ENCODE results near the gene DHX35. TPM values are rescaled to one million over a fixed set of nuclear protein-coding genes. Genes with fewer than 3 reads are reported as not detected.
A peak's percentile ranks its signal among the peaks of the same experiment; 100 is the strongest.

Gene DHX35
- total RNA-seq, 1 experiment from 2014 or later: 19.8 TPM

DNA sequence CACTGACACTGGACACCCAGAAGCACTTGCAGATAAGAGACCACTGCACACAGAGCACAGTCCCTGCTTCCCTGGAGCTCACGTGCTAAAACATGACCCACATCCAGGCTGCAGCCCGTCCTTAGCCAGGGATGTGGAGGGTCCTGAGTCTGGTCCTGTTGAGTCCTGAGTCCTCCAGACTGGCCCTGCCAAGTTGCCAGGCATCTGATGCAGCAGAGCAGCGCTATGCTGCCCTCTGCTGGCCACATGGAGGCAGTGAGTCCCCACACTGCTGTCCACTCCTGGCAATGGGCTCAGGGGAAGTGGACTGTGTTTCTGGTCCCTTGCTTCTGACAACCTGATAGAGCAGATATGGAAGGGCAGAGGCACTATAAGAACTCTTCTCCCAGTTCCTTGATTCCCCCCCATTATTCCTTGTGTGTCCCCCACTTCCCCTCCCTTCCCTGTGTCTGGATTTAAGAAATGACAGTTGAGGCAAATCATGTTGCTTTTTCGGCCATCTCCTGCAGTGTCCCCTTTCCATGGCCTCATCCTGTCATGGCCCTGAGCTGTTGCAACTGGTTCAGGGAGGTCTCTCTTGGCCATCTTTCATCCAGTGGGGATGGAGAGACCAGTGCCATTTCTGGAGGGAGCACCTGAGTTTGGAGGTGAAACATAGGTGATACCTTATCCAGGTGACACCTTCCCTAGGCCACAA is 86.0 kb downstream of the DHX35 start:
- in situ Hi-C loops (cut with HindIII; ENCODE audit: low sequenced_read_pairs): no loop called here
- peak; percentile 79 for DNase-seq (ENCODE audit: low spot score)

DNA sequence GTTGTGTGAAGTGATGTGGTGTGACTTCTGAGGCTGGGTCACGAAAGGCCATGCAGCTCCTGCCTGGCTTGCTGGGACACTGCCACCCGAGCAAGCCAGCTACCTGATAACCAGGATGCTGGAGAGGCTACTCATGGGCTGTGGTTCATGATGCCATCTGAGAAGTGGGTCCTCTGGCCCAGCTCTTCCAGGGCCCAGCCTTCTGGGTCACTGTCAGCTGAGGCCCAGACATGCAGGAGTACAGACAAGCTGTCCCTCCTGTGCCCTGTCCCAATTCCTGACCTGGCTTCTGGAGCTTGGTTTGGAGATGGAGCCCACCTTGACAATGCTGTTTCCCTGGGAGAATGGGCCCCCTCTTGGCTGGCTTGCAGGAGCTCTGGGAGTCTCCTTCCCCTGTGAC is 87.0 kb downstream of the DHX35 start:
- in situ Hi-C loops (cut with HindIII; ENCODE audit: low sequenced_read_pairs): no loop called here
- DNase-seq (ENCODE audit: low spot score): no peak

DNA sequence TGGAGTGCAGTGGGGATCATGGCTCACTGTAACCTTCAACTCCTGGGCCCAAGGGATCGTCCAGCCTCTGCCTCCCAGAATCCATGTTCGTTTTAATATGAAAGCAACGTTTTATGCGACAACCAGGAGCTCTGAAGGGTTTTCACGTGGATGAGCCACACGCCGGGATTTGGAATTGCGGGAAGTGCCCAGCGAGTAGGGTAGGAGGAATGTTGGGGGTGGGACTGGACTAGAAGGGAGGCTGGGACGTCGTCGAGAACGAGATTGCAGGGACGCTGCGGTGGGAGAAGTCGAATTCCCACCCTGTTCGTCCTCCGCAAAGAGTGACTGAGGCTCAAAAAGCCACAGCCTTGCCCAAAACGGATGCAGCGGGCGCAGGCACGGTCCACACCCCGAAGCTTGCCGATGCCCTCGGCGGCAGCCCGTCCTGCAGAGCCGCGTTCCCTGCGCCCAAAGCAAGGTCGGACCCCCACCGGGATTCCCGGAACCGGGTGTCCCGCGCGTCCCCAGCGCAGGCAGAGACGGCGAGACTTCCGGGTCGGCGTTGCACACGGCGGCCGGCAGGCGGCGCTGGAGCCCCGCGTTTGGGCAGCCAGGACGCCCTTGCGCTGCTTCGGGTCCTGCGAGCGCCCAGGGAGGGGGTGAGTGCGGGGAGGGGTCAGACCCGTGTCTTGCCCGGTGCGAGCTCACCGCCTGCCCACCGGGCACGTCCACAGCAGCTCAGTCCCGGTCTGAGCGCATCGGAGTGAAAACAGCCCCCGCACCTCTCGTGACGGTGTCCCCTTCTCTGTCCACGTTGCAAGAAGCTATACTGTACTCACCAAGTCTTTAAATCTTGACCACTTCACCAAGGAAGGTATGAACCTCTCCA is 87.8 kb downstream of the DHX35 start:
- in situ Hi-C loops (cut with HindIII; ENCODE audit: low sequenced_read_pairs): no loop called here
- peak; percentile 62 for DNase-seq (ENCODE audit: low spot score)

DNA sequence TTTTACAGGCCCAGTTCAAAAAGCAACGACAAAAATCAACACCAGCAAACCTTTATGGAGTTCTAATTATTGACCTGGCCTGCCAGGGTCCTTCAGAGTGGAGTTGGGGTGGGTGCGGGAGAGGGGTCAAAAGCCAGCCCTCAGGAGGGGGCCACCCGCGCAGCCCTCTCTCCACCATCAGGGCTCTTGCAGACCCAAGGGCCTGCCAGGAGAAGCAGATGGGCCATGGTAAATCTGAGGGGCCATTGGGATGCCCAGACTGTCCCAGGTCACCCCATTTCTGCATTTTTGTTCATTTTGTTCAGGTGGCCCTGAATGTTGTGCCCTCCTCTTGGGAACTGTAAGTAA is 88.4 kb downstream of the DHX35 start:
- in situ Hi-C loops (cut with HindIII; ENCODE audit: low sequenced_read_pairs): no loop called here
- no peak for DNase-seq (ENCODE audit: low spot score)

GRCh38 chr20:39052676-39053075 is 90.5 kb downstream of the DHX35 start:
- in situ Hi-C loops (cut with HindIII; ENCODE audit: low sequenced_read_pairs): no loop called here
- DNase-seq (ENCODE audit: low spot score): no peak

DNA sequence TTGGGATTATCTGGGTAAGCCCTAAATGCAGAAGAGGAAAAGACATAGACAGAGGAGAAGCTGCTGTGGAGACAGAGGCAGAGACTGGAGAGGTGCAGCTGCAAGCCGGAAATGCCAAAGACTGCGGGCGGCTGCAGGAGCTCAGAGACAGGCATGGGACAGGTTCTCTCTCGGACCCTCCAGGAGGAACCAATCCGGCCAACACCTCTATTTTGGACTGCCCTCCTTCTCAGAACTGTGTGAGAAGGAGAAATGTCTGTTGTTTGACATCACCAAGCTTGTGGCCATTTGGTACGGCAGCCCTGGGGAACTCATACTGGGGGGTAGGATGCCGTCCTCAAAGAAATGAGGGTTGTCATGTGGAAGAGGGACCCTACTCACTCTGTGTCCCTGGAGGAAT is 95.0 kb downstream of the DHX35 start:
- DNase-seq (ENCODE audit: low spot score): no peak
- in situ Hi-C loops (cut with HindIII; ENCODE audit: low sequenced_read_pairs): no loop called here

DNA sequence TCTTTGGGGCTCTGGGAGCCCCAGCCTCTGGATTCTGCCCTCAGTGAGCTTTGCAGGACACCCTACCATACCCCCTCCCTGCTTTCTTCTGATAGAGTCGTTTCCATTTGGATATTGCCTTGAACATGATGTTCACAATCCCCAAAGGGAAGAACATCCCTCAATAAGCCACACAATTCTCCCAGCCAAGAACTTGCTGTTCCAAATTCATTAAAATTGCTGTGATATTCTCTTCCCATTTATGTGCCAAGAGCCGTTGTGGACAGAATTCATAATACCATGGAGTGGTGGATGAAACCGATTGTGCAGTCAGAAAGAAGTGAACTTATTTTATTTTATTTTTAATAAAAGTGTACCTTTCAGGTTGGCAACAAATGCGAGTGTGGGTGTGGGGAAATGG is 95.8 kb downstream of the DHX35 start:
- in situ Hi-C loops (cut with HindIII; ENCODE audit: low sequenced_read_pairs): no loop called here
- peak; percentile 20 for DNase-seq (ENCODE audit: low spot score)

DNA sequence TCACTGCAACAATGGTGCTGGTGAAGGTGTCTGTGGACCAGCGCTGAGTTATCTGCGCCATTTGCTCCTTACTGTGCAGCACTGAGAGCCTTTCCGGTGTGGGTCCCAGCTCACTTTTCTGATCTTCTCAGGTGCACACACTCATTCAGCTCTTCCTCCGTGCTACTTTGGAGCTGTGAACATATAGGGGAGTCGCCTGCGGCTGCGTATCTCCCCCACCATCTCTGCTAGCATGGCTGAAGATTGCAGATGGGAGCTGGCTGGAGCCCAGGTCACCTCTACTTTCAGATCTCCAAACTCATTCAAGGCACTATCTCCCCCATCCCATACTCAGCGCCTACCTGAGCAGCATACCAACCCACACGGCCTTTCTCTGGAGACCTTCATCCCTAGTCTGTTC is 96.9 kb downstream of the DHX35 start:
- in situ Hi-C loops (cut with HindIII; ENCODE audit: low sequenced_read_pairs): no loop called here
- no peak for DNase-seq (ENCODE audit: low spot score)

- DNase-seq (ENCODE audit: low spot score): no peak
- in situ Hi-C loops (cut with HindIII; ENCODE audit: low sequenced_read_pairs): no loop called here
Observed at GRCh38 chr20:39066471-39067242, 104.5 kb downstream of the DHX35 start.

DNA sequence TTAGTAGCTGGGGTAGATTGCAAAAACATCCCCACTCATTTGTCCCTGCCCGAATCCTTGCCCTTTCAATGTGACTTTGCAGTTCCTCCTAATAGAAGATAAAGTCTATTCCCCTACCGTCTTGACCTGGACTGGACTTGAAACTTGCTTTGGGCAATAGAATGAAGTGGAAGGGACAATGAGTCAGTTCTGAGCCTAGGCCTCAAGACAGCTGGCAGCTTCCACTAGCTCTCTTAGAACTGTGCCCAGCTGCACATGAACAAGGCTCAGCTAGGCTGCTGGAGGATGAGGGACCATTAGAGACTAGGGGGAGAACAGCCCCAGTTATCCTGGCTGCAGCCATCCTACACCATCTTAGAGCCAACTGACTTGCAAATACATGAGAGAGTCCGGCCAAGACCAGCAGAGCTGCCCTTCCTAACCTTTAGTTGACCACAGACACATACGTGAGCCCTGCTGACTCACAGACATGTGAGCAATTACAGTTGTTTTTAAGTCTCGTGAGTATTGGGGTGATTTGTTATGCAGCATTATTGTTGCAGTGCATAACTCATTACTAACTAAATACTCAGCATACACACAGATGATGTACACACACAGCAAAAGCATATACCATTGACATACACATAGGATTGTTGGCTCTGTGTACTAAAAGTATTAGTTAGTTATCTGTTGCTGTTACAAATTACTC is 105.5 kb downstream of the DHX35 start:
- DNase-seq (ENCODE audit: low spot score): no peak
- in situ Hi-C loops (cut with HindIII; ENCODE audit: low sequenced_read_pairs): no loop called here

DNA sequence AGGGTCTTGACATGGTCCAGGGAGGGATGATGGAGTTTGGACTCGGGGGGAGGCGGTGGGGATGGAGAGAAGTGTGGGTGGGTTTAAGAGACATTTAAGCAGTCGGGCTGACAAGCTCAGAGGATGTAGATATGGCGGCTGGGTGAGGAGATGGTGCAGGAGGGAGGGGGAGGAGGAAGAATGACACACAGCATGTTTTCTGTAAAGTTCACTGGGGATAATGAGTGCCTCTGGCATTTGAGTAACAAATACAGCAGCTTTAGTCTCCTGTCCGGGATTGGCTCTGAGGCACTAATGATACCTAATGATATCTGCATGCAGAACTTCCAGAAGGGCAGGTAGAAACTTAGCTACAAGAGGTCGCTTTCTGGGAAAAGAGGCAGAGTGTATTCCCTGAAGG is 107.8 kb downstream of the DHX35 start:
- in situ Hi-C loops (cut with HindIII; ENCODE audit: low sequenced_read_pairs): no loop called here
- no peak for DNase-seq (ENCODE audit: low spot score)

DNA sequence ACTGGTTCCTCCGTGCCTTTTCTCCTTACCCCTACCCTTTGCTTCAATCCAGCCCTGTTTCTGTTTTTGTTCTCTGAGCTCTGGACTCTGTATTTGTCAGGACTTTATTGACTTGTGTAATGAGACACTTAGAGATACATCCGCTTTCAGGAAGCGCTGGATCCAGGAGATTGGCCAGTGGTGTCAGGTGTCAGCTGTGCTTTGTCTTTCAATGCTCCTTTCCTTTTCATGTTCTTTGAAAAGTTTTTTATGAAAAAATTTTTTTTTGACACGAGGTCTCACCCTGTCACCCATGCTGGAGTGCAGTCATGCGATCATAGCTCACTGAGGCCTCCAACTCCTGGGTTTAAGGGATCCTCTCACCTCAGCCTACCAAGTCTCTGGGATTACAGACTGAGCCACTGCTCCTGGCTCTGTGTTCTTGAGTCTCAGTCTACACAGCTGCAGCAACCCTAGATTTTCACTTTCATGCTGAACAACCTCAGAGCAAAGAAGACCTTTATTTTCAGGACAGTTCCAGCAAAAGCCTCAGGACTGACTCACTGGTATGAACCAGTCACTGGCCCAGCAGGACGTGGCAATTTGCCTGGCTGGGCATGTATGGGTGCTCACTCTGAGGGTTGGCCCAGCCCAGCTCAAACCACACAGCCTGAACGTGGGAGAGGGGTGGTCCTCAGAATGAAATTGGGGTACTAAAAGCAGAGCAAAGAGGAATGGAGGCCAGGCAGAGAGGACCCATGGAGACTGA is 108.5 kb downstream of the DHX35 start:
- in situ Hi-C loops (cut with HindIII; ENCODE audit: low sequenced_read_pairs): no loop called here
- DNase-seq (ENCODE audit: low spot score): no peak

- in situ Hi-C loops (cut with HindIII; ENCODE audit: low sequenced_read_pairs): no loop called here
- DNase-seq (ENCODE audit: low spot score): no peak
Observed at GRCh38 chr20:39072132-39072531, 110.0 kb downstream of the DHX35 start.

DNA sequence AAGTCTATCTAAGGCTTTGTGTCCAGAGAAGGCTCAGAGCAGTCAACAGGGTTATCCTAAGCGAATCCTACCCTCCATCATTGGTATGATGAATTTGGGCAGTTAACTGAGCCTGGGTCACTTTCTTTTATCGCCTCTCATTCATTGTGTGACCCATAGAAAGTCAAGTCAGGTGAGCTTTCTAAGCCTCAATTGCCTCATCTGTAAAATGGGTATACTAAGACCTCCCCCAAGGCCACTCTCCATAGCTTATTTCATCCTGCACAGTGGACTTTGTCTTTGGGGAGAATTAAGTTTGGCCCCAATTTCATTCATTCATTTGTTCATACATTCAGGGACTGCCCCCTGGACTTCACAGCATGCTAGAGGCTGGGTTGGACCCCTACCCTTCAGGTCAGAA is 110.5 kb downstream of the DHX35 start:
- no peak for DNase-seq (ENCODE audit: low spot score)
- in situ Hi-C loops (cut with HindIII; ENCODE audit: low sequenced_read_pairs): no loop called here

DNA sequence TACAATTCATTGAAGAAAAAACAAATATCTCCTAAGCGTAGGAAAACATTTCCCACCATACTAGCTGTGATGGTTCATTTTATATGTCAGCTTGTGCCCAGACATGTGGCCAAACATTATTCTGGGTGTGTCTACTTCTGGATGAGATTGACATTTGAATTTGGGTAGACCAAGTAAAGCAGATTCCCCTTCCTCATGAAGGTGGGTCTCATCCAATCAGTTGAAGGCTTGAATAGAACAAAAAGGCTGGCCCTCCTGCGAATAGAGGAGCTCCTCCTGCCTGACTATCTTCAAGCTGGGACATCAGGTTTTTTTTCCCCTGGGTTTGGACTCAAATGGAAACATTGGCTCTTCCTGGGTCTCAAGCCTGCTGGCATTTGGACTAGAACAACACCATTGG is 113.6 kb downstream of the DHX35 start:
- in situ Hi-C loops (cut with HindIII; ENCODE audit: low sequenced_read_pairs): no loop called here
- DNase-seq (ENCODE audit: low spot score): no peak

GRCh38 chr20:39076958-39077357 is 114.8 kb downstream of the DHX35 start:
- DNase-seq (ENCODE audit: low spot score): no peak

DNA sequence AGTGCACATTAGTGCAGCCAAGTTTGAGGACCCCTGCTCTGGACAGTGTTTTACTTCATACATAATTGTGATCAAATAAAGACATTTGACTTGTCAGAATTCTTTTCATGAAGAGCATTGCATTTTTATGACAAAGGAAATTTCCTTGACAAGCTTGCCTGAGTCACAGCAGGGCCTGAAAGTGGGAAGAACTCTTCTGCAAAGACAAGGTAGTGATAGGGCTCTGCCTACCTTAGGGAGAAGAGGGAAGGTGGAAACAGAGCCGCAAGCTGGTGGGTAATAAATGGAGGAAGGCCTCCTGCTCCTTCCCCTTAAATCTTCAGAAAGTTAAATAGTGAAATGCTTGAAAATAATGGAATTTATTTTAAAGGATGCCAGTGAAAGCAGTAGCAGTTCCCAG is 118.2 kb downstream of the DHX35 start:
- in situ Hi-C loops (cut with HindIII; ENCODE audit: low sequenced_read_pairs): no loop called here
- no peak for DNase-seq (ENCODE audit: low spot score)

More at GRCh38 chr20:39076958-39077357, 114.8 kb downstream of the DHX35 start:
- in situ Hi-C loops (cut with HindIII; ENCODE audit: low sequenced_read_pairs): no loop called here

- DNase-seq (ENCODE audit: low spot score): peak; percentile 77
- in situ Hi-C loops (cut with HindIII; ENCODE audit: low sequenced_read_pairs): no loop called here
Observed at GRCh38 chr20:39081255-39081654, 119.1 kb downstream of the DHX35 start.

All from G401 (cell line).